PC-3 (cell line): ENCODE results near the gene HSFY1. TPM values are rescaled to one million over a fixed set of nuclear protein-coding genes. Genes with fewer than 3 reads are reported as not detected.

Experiments
- total RNA-seq: library from RNA; depleted of rRNA; stranded (reverse); fragments of >200 nt; gene quantifications from 2 replicates; pipeline ENCODE4 v1.2.3, GENCODE V29; 2014; rRNA removed

Gene HSFY1
- total RNA-seq, 1 experiment from 2014 or later: not detected

Other genes starting within 250 kb of the HSFY1 start
- gene HSFY2, start 227.0 kb downstream of the HSFY1 start, total RNA-seq: not detected in 2 replicates